SH-SY5Y (cell line): ENCODE data around the gene RALGAPA2.

Experiments
- GATA2 ChIP-seq: IDR thresholded peaks from 2 replicates; pipeline ENCODE4 v1.6.1; 2011; ENCODE audit warnings: mild to moderate bottlenecking, low read depth, low read length
- GATA3 ChIP-seq: IDR thresholded peaks from 2 replicates; pipeline ENCODE4 v1.6.1; 2011; ENCODE audit warnings: low read depth, mild to moderate bottlenecking, low read length, moderate library complexity

DNA sequence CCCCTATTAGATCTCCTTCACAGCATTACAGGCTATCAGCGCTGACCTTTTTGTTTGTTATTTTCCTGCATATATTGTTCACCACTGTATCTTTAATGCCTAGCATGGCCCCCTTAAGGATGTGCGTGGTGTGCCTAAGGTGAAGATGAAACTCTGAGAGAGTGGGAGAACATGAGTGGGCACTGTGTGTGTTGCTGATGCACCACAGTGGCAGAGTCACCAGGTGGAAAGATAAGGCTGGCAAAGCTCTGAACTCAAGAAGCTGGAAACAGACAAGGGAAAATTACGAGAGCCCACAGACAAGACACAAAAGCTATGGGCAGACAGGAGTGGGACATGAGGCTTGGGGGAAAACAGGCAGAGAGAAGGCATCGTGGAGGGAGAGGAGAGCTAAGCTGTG is 184.8 kb downstream of the RALGAPA2 start:
- TF ChIP-seq GATA2 (no peak), GATA3 (no peak)
